HG03060 (cell line): ENCODE data around the gene HS1BP3.

Experiments
- ATAC-seq: cut with Tn5 transposase; IDR thresholded peaks from one replicate; pipeline ENCODE4 v1.9.1; 2021; ENCODE audit warnings: low read depth, moderate number of reproducible peaks; ENCODE audit not compliant: unreplicated experiment

HS1BP3 gene

DNA sequence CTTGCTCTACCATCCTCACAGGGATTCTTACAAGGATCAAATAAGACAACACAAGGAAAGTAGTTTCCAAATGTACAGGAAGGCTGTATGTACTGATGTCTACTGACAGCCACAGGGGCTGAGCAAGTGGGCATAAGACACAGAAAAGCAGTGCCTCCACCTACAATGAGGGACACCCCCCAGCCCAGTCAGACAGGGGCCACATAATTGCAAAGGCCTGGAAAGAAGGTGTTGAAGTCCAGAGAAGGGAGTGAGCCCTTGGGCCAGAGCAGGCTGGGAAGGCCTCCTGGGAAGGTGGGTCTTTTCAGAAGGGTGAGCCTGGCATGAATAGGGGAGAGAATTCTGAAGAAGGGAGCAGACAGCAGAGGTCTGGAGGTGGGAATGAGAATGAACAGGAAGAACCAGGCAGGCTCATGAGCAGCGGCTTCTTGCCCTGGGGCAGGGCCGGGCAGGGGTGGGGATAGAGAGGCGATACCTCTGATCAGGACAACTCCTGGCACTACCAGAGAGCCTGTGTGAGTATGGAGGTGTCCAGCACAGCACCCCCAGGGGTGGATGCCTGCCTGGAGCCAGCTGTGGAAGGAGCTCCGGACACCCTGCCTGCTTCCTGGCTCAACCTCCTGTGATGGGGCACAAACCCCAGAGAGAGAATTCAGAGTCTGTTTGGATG, 30.1 kb downstream of the HS1BP3 start:
- ATAC-seq = no peak

GRCh38 chr2:20620271-20620681, 30.6 kb downstream of the HS1BP3 start:
- no peak for ATAC-seq

DNA sequence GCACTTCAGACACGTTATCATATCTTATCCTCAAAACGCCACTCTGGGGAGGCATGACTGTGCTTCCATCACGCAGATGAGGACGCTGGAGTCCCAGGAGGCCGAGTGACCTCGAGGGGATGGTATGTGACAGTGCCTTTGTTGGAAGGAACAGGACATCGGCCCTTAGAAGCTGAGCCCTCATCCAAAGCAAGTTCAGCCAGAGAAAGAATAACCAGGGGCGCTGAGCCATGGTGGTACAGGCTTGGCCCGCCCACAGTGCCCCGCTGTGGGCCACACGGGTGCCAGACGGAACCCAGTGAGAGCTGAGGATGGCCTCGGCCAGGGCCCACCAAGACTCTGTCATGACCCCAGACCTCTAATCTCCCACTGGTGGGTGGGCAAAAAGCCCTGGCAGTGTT, 31.3 kb downstream of the HS1BP3 start:
- no peak for ATAC-seq

- no peak for ATAC-seq
Observed at GRCh38 chr2:20618886-20619521, 31.9 kb downstream of the HS1BP3 start.

- no peak for ATAC-seq
Observed at GRCh38 chr2:20618468-20618885, 32.4 kb downstream of the HS1BP3 start.

GRCh38 chr2:20617892-20618467, 32.9 kb downstream of the HS1BP3 start:
- no peak for ATAC-seq

GRCh38 chr2:20617081-20617575, 33.8 kb downstream of the HS1BP3 start:
- ATAC-seq = no peak

GRCh38 chr2:20616341-20616871, 34.5 kb downstream of the HS1BP3 start:
- ATAC-seq = no peak

DNA sequence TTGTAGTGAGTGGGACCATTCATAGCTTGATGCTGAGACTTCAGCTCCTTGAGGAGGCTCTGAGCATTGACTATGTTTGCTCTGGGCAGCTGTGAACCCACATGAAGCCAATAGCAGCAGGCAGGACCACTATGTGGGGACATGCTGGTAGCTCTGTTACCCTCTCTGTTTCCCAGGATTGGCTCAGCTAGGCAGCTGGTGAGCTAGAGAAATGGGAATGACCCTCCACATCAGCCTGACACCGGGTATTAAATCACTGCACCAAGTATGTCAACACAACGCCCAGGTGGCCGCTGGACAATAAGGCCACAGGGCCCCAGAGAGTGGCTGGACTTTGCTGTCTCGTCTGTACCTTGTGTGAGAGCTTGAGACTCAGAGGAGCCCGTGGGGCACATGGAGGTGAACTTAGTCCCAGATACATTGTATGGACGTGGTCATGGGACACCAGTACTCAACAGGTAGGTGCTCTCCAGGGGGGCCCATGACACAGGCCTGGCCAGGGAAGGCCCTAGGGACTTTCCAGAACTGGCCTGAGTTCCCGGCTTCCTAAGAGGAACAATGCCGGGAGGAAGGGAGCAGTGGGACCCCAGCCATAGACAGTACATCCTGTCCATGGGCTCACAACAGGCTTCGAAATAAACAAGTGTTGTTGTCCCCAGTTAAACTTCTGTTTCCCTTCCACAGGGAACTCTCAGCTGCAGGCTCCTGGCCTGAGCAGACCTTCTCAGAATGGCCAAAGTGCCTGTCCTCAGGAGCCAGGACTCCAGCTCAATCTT, 35.2 kb downstream of the HS1BP3 start:
- no peak for ATAC-seq

GRCh38 chr2:20615068-20615465, 35.8 kb downstream of the HS1BP3 start:
- no peak for ATAC-seq

GRCh38 chr2:20614201-20615067, 36.5 kb downstream of the HS1BP3 start:
- ATAC-seq = no peak

- ATAC-seq = no peak
Observed at GRCh38 chr2:20612925-20613916, 37.7 kb downstream of the HS1BP3 start.

DNA sequence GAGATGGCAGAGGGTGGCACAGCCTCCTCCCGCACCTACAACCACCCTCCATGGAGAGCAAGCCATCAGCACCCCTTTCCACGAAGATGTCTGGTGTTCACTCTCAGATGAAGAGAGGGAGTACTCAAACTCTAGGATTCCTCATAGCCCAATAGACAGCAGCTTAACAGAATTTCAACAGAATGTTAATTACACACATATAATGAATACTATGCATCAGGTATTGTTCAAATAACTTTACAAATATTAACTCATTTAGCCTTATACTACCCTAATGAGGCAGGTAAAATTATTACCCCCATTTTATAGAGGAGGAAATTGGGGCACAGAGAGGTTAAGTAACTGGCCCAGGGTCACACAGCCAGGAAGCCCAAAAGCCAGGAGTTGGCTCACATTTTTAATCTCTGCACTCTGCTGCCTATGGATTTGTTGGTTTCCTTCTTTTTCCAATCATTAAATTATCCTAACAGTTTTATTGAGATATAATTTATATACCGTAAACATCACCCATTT, 39.0 kb downstream of the HS1BP3 start:
- ATAC-seq = no peak

DNA sequence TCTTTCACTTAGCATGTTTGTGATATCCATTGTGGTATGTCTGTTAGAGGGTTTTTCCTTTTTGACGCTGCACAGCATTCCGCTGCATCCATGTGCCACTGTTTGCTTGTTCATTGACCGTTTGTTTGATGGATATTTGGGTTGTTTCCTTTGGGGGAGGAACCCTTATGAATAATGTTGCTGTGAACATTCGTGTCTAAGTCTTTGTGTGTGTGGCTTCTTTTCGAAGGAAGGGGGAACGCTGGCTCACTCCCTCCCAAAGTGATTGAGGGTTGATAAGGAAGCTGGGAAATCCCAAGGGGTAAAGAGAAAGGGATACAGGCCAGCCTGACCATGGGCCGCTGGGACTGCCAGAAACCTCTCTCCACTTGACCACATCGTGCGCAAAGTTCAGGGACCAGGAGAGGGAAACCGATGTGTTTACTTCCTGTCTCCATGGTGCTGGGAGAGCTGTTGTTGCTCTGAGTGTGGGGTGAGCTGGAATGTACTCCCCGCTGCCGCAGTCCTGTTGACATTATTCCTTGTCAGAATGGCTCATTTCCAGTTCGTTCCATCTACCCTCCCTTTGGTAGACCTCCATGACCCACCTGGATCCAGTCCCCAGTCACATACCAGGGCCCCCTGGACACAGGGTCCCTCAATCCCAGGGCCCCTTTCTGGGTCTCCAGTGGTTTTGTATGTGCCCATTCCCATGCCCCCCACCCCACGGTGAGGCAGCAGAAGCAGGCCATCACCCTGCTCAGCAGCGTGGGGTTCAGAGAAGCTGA, 39.6 kb downstream of the HS1BP3 start:
- ATAC-seq = no peak

DNA sequence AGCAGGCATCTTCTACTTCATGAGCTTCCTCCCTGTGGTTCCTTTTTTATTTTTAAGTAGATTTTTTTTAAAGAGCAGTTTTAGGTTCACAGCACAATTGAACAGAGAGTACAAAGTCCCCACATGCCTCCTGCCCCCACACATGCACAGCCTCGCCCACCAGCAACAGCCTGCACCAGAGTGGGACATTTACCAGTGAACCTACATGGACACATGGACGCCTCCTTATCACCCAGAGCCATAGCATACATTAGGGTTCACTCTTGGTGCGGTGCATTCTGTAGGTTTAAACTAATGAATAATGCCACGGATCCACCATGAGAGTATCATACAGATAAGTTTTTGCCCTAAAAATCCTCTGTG, 40.9 kb downstream of the HS1BP3 start:
- ATAC-seq = no peak

- no peak for ATAC-seq
Observed at GRCh38 chr2:20609349-20609994, 41.4 kb downstream of the HS1BP3 start.

GRCh38 chr2:20608666-20609348, 42.1 kb downstream of the HS1BP3 start:
- no peak for ATAC-seq
